Stimulated activated naive CD8-positive, alpha-beta T cell treated with anti-CD3 and anti-CD28 coated beads, Interleukin-15, Interleukin-2, amounts not matched to agents 100 U/mL and 50 U/mL, for 24 hours (primary cell): Measurements from ENCODE around the gene MAPK8IP3.

Source experiments
- ATAC-seq: fragments of 150-1000 bp; cut with Tn5 transposase; one replicate; pipeline ENCODE4 v1.10.0; 2021
- DNase-seq: peaks from one replicate; pipeline ENCODE4 v3.0.0; 2021

MAPK8IP3 gene, protein sequence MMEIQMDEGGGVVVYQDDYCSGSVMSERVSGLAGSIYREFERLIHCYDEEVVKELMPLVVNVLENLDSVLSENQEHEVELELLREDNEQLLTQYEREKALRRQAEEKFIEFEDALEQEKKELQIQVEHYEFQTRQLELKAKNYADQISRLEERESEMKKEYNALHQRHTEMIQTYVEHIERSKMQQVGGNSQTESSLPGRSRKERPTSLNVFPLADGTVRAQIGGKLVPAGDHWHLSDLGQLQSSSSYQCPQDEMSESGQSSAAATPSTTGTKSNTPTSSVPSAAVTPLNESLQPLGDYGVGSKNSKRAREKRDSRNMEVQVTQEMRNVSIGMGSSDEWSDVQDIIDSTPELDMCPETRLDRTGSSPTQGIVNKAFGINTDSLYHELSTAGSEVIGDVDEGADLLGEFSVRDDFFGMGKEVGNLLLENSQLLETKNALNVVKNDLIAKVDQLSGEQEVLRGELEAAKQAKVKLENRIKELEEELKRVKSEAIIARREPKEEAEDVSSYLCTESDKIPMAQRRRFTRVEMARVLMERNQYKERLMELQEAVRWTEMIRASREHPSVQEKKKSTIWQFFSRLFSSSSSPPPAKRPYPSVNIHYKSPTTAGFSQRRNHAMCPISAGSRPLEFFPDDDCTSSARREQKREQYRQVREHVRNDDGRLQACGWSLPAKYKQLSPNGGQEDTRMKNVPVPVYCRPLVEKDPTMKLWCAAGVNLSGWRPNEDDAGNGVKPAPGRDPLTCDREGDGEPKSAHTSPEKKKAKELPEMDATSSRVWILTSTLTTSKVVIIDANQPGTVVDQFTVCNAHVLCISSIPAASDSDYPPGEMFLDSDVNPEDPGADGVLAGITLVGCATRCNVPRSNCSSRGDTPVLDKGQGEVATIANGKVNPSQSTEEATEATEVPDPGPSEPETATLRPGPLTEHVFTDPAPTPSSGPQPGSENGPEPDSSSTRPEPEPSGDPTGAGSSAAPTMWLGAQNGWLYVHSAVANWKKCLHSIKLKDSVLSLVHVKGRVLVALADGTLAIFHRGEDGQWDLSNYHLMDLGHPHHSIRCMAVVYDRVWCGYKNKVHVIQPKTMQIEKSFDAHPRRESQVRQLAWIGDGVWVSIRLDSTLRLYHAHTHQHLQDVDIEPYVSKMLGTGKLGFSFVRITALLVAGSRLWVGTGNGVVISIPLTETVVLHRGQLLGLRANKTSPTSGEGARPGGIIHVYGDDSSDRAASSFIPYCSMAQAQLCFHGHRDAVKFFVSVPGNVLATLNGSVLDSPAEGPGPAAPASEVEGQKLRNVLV (N-terminal part only)

GRCh38 chr16:1705688-1706385 lies at the start of gene MAPK8IP3:
MAPK8IP3 (plus strand) TSS chr16:1706195; CDS start chr16:1706340, 145 bp downstream.
- DNase-seq (peak; percentile 98), ATAC-seq (peak; percentile 88)

DNA sequence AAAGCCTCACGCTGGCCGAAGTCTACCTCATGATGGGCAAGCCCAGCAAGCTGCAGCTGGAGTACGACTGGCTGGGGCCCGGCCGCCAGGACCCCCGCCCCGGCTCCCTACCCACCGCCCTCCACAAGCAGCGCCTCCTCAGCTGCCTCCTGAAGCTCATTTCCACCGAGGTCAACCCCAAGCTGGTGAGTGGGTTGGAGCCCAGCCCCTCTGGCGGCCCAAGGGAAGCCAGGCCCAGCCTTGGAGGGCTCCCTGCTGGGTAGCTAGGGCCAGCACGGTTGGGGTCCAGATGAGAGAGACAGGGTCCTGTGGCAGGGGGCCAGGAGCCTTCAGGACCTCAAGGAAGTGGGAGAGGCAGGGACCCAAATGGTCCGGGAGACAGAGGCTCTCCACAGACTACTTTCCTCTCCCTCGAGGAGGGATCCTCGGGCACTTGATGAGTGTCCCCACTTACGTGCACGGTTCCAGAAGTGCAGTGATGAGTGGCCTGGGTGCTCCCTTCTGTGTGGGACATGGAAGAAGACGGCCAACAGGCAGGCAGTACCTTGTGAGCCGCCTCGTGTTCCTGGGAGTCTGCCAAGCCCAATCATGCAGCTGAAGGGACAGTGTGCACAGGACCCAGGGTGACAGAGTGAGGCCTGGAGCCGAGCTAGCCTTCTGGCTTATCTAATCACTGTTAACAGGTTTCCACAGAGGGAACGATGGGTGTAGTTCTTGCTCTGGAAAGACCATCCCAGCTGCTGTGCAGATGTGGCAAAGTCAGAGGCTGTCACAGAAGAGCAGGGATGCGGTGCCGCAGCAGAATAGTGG lies 49.0 kb upstream of the MAPK8IP3 start:
- no peak for ATAC-seq

GRCh38 chr16:1657841-1658240 lies 48.2 kb upstream of the MAPK8IP3 start:
- DNase-seq (no peak), ATAC-seq (no peak)

More for the DNA sequence above, 49.0 kb upstream of the MAPK8IP3 start:
- no peak for DNase-seq

- DNase-seq: no peak
- no peak for ATAC-seq
Measured at GRCh38 chr16:1659031-1659430, 47.0 kb upstream of the MAPK8IP3 start.

- DNase-seq (no peak), ATAC-seq (no peak)
Measured at GRCh38 chr16:1661826-1662225, 44.2 kb upstream of the MAPK8IP3 start.

DNA sequence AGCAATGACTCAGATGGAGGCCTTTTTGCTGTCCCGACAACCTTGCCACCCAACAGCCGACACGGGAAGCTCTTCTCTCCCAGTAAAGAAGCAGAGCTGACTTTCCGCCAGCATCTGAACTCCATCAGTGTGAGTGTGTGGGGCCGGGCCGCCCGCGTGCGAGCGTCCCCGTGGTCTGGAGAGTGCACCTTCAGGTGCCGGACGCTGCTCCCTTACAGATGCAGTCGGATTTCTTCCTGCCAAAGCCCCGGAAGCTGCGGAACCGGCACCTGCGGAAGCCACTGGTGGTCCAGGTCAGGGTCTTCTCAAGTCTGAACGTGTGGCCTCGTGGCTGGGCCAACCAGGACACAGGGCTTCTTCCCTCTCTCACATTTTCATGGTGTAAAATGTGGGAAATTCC lies 43.5 kb upstream of the MAPK8IP3 start:
- DNase-seq: no peak
- ATAC-seq: no peak

DNA sequence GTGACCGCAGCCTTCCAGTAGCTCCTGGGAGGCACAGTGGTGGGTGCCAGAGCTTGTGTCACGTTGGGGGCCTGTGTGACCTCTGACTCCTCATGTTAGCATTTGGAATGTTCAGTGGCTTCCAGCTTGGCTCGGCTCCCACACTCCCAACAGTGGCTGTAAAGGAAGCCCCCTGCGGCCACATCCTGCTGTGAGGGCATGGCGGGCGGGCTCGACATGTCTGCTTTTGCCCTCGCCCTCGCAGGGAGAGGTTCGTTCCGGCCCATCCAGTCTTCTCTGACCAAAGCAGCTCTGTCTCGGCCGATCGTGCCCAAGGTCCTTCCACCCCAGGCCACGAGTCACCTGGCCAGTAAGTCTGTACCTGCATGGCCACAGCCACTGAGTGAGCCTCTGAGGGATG lies 40.2 kb upstream of the MAPK8IP3 start:
- ATAC-seq: no peak

GRCh38 chr16:1666316-1666715 lies 39.7 kb upstream of the MAPK8IP3 start:
- ATAC-seq (no peak), DNase-seq (no peak)

More for the DNA sequence above, 40.2 kb upstream of the MAPK8IP3 start:
- DNase-seq: no peak

DNA sequence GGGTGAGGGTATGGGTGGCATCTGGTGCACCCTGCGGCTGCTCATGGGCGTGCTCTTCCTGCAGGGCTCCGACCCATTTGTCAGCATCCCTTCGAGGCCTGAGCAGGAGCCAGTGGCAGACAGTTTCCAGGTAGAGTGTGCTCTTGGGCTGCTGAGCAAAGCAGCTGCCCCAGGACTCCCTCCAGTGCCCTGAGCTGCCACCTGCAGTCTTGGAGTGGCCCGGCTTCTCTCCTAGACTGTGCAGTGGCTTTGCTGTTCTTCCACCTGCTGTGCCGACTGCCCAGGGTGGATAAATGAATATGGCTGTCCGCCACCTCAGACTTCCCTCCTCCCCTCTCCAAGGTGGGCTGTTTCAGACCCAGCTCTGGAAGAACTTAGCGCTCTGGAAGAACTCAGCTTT lies 38.7 kb upstream of the MAPK8IP3 start:
- ATAC-seq: no peak
- no peak for DNase-seq

GRCh38 chr16:1667916-1668315 lies 38.1 kb upstream of the MAPK8IP3 start:
- no peak for ATAC-seq
- DNase-seq: no peak

GRCh38 chr16:1668612-1669319 lies 37.2 kb upstream of the MAPK8IP3 start:
- ATAC-seq: no peak
- DNase-seq: no peak

- ATAC-seq (no peak), DNase-seq (no peak)
Measured at GRCh38 chr16:1669698-1670097, 36.3 kb upstream of the MAPK8IP3 start.

GRCh38 chr16:1670371-1670770 lies 35.6 kb upstream of the MAPK8IP3 start:
- DNase-seq: no peak
- ATAC-seq: no peak

- ATAC-seq (no peak), DNase-seq (no peak)
Measured at GRCh38 chr16:1670866-1671265, 35.1 kb upstream of the MAPK8IP3 start.

- DNase-seq: no peak
- no peak for ATAC-seq
Measured at GRCh38 chr16:1673424-1674151, 32.4 kb upstream of the MAPK8IP3 start.

- ATAC-seq (no peak), DNase-seq (no peak)
Measured at GRCh38 chr16:1674306-1674705, 31.7 kb upstream of the MAPK8IP3 start.

DNA sequence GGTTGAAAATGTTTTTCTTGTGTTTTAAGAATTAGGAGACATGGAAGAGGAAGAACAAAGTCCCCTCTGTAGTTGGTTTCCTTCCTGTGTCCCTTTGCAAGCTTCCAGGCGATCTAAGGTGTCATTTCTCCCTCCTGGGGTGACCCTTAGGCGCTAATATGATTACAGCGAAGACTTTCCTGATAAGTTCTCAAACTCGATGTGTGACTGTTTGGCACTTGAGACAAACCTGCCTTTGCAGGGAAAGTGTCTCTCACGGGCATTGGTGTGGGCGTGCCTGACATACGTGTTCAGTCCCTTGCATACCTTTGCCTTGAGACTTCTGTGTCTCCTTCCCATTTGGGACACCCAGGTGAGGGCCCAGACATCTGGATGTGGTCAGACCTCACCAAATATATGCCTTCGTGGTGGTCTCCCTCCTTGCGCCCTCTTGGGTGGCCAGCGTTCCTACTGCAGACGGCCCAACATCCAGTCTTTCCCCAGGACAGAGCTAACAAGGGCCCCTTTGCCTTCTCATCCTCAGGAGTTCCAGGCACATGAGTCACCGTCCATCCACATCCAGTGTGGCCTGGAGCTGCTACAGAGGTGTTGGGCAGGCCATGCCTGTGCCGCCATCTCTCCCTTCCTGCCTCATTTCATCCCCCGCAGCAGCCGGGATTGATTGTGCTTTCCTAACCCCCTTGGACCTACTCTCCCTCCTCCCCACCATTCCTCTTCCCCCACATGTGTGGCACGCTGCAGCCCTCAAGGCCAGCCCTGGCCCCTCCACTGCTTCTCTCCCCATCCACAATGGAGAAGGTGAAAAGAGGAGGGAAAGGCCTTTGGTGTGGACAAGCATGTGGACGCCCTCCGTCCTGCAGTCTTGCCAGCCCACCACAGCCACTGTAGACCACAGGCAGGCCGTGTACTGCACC lies 31.0 kb upstream of the MAPK8IP3 start:
- ATAC-seq (no peak), DNase-seq (no peak)

DNA sequence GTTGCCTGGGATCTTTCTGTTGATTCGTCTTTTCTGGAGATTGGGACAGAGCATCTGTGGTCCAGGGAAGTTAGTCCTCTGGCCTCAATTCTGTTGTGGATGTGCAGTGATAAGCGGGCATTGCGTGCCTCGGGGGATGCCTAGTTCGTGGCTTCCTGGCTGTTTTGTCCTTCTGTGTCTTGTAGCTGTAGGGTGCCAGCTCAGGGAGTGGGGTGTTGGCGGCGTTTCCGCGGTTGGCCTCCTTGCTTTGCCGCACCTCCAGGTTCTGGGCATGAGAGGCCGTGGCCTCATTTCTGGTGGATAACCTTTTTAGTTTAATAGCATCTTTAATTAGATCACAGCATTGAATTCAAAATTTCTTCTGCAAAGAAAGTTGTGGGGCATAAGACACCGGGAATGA lies 29.3 kb upstream of the MAPK8IP3 start:
- ATAC-seq (no peak), DNase-seq (no peak)
